Measurements from ENCODE around the gene B3GNT2. TPM values are rescaled to one million over a fixed set of nuclear protein-coding genes. Genes with fewer than 3 reads are reported as not detected.

Gene B3GNT2
- total RNA-seq, 3 donors from 2014 or later (not counting 1 experiment from before 2014, with no cell fraction given): 51.9 to 68.0 (median 54.0) TPM

- Histone ChIP-seq H3K27ac (ENCODE audit: low read length) (no peak overlapping the region), H3K27me3 (ENCODE audit: control insufficient read depth, insufficient read depth, low read length) (no peaks in the 10 kb centered on the region), H3K36me3 (ENCODE audit: control insufficient read depth, insufficient read depth, low read length) (no peaks in the 10 kb centered on the region), H3K9me3 (ENCODE audit: control insufficient read depth, insufficient read depth, low read length) (no peaks in the 10 kb centered on the region), H3K4me3 (ENCODE audit: low read length) (no peak overlapping the region), H3K4me1 (ENCODE audit: control insufficient read depth, insufficient read depth, low read length) (no peaks in the 10 kb centered on the region)
- ATAC-seq (no peak), DNase-seq (no peak)
- no peaks in the 10 kb centered on the region for H3K4me1 Mint-ChIP-seq
- no peaks in the 10 kb centered on the region for H3K36me3 Mint-ChIP-seq
- H3K27ac Mint-ChIP-seq: no peak overlapping the region
- no peaks in the 10 kb centered on the region for H3K27me3 Mint-ChIP-seq (ENCODE audit: low read depth in 2 of 2)
- WGBS (ENCODE audit: insufficient coverage): 89% methylated on average over 3 of the region's 3 CpGs
- intact Hi-C loops (cut with micrococcal nuclease): no loop called here
- H3K4me3 Mint-ChIP-seq: no peak overlapping the region
- no peak for TF ChIP-seq CTCF (IDR thresholded peaks at IDR 0.05)
- no peaks in the 10 kb centered on the region for H3K9me3 Mint-ChIP-seq
These were observed 52.3 kb downstream of the B3GNT2 start for GRCh38 chr2:62248226-62248625.

- Histone ChIP-seq H3K27me3 (ENCODE audit: control insufficient read depth, insufficient read depth, low read length) (no peaks in the 10 kb centered on the region), H3K9me3 (ENCODE audit: control insufficient read depth, insufficient read depth, low read length) (no peaks in the 10 kb centered on the region), H3K4me3 (ENCODE audit: low read length) (no peak overlapping the region), H3K36me3 (ENCODE audit: control insufficient read depth, insufficient read depth, low read length) (no peaks in the 10 kb centered on the region), H3K27ac (ENCODE audit: low read length) (no peak overlapping the region), H3K4me1 (ENCODE audit: control insufficient read depth, insufficient read depth, low read length) (no peaks in the 10 kb centered on the region)
- 95% methylated on average over 4 of the region's 4 CpGs for WGBS (ENCODE audit: insufficient coverage)
- no peak for TF ChIP-seq CTCF (IDR thresholded peaks at IDR 0.05)
- DNase-seq: no peak
- Mint-ChIP-seq H3K36me3 (no peaks in the 10 kb centered on the region), H3K4me1 (no peaks in the 10 kb centered on the region), H3K9me3 (no peaks in the 10 kb centered on the region), H3K27me3 (ENCODE audit: low read depth in 2 of 2) (no peaks in the 10 kb centered on the region), H3K4me3 (no peak overlapping the region), H3K27ac (no peak overlapping the region)
- intact Hi-C loops (cut with micrococcal nuclease): no loop called here
- no peak for ATAC-seq
These were observed 54.3 kb downstream of the B3GNT2 start for GRCh38 chr2:62250239-62250638.

GRCh38 chr2:62254424-62255266 is 58.7 kb downstream of the B3GNT2 start:
- WGBS (ENCODE audit: insufficient coverage): 92% methylated on average over 1 of the region's 1 CpG
- DNase-seq (no peak), ATAC-seq (no peak)
- Mint-ChIP-seq H3K27me3 (ENCODE audit: low read depth in 2 of 2) (no peaks in the 10 kb centered on the region), H3K4me1 (no peaks in the 10 kb centered on the region), H3K4me3 (no peak overlapping the region), H3K27ac (no peak overlapping the region), H3K9me3 (no peaks in the 10 kb centered on the region), H3K36me3 (no peaks in the 10 kb centered on the region)
- Histone ChIP-seq H3K4me3 (ENCODE audit: low read length) (no peak overlapping the region), H3K36me3 (ENCODE audit: control insufficient read depth, insufficient read depth, low read length) (no peaks in the 10 kb centered on the region), H3K4me1 (ENCODE audit: control insufficient read depth, insufficient read depth, low read length) (no peaks in the 10 kb centered on the region), H3K27me3 (ENCODE audit: control insufficient read depth, insufficient read depth, low read length) (no peaks in the 10 kb centered on the region), H3K9me3 (ENCODE audit: control insufficient read depth, insufficient read depth, low read length) (no peaks in the 10 kb centered on the region), H3K27ac (ENCODE audit: low read length) (no peak overlapping the region)
- TF ChIP-seq CTCF (IDR thresholded peaks at IDR 0.05): no peak
- intact Hi-C loops (cut with micrococcal nuclease): no loop called here

DNA sequence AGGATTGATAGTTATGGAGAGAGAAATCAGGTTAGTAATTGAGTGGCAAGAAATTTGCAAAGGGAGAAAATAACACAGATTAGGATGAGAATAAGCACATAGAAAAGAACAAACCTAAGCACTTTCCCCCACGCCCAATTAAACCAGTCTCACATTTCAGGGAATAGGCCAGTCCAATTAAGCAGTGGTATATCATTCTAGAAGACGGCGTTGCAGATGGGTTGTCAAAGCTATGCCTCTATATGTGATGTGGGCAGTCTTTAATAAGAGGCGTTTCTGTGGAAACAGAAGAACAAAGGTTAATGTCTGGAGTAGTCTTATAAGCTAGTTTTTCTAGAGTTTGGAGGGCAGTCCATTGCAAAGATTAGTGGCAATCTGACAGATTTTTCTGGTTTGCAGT is 61.6 kb downstream of the B3GNT2 start:
- H3K27me3 ChIP-seq (ENCODE audit: control insufficient read depth, insufficient read depth, low read length): no peaks in the 10 kb centered on the region
- intact Hi-C loops (cut with micrococcal nuclease): no loop called here
- no peaks in the 10 kb centered on the region for H3K27me3 Mint-ChIP-seq (ENCODE audit: low read depth in 2 of 2)
- no peak overlapping the region for H3K27ac ChIP-seq (ENCODE audit: low read length)
- ATAC-seq (no peak), DNase-seq (no peak)
- TF ChIP-seq CTCF (IDR thresholded peaks at IDR 0.05): no peak
- WGBS (ENCODE audit: insufficient coverage): 97% methylated on average over 4 of the region's 4 CpGs
- no peaks in the 10 kb centered on the region for H3K36me3 Mint-ChIP-seq
- H3K9me3 ChIP-seq (ENCODE audit: control insufficient read depth, insufficient read depth, low read length): no peaks in the 10 kb centered on the region
- no peak overlapping the region for H3K4me3 ChIP-seq (ENCODE audit: low read length)
- H3K36me3 ChIP-seq (ENCODE audit: control insufficient read depth, insufficient read depth, low read length): no peaks in the 10 kb centered on the region
- H3K27ac Mint-ChIP-seq: no peak overlapping the region
- no peak overlapping the region for H3K4me3 Mint-ChIP-seq
- H3K4me1 ChIP-seq (ENCODE audit: control insufficient read depth, insufficient read depth, low read length): no peaks in the 10 kb centered on the region
- no peaks in the 10 kb centered on the region for H3K9me3 Mint-ChIP-seq
- no peaks in the 10 kb centered on the region for H3K4me1 Mint-ChIP-seq

Data from natural killer cell (primary cell).